GM12878 (cell line): ENCODE results near the gene TRIM69. TPM values are rescaled to one million over a fixed set of nuclear protein-coding genes. Genes with fewer than 3 reads are reported as not detected.

Experiments used
- BRCA1 ChIP-seq: IDR thresholded peaks from 2 replicates; pipeline ENCODE4 v1.6.1; 2011; ENCODE audit warnings: low read depth, low read length, improper control_type of control experiment
- CBFB ChIP-seq: IDR thresholded peaks from 2 replicates; pipeline ENCODE4 v1.6.1; 2016; ENCODE audit warnings: antibody characterized with exemption, low read depth
- CHD2 ChIP-seq: IDR thresholded peaks from 2 replicates; pipeline ENCODE4 v1.6.1; 2011; ENCODE audit warnings: low read depth, low read length, improper control_type of control experiment, borderline replicate concordance
- EP300 ChIP-seq, 2 experiments: fragments of 150-350 bp in 1 of 2; IDR thresholded peaks; 2 replicates each; pipeline ENCODE4 v1.6.1; 2011 to 2012; ENCODE audit warnings: low read depth in 2 of 2, low read length in 2 of 2, borderline replicate concordance in 1 of 2, improper control_type of control experiment in 1 of 2, inconsistent platforms in 1 of 2; ENCODE audit not compliant: control insufficient read depth in 1 of 2
- HCFC1 ChIP-seq: fragments of 150-350 bp; IDR thresholded peaks from 2 replicates; pipeline ENCODE4 v1.6.1; 2014; ENCODE audit warnings: low read length
- MYB ChIP-seq: fragments of 150-350 bp; IDR thresholded peaks from 2 replicates; pipeline ENCODE4 v1.6.1; 2014; ENCODE audit warnings: mild to moderate bottlenecking, low read depth, low read length, borderline replicate concordance
- NFIC ChIP-seq: IDR thresholded peaks from 2 replicates; pipeline ENCODE4 v1.6.1; 2012; ENCODE audit warnings: low read depth, mild to moderate bottlenecking, inconsistent platforms, low read length, moderate library complexity
- NR2F1 ChIP-seq: fragments of 450-650 bp; conservative IDR thresholded peaks from 2 replicates; pipeline ENCODE4 v1.6.1; 2017; ENCODE audit warnings: mild to moderate bottlenecking
- PAX5 ChIP-seq: IDR thresholded peaks from 2 replicates; pipeline ENCODE4 v1.6.1; 2011; ENCODE audit warnings: low read depth, low read length, borderline replicate concordance
- PML ChIP-seq: IDR thresholded peaks from 2 replicates; pipeline ENCODE4 v1.6.1; 2012; ENCODE audit warnings: low read length, inconsistent platforms
- POLR2AphosphoS5 ChIP-seq: IDR thresholded peaks from 2 replicates; pipeline ENCODE4 v1.6.1; 2011; ENCODE audit warnings: mild to moderate bottlenecking, low read length, inconsistent platforms
- RCOR1 ChIP-seq: conservative IDR thresholded peaks from 2 replicates; pipeline ENCODE4 v1.6.1; 2012; ENCODE audit warnings: low read depth, low read length, improper control_type of control experiment
- SP1 ChIP-seq: IDR thresholded peaks from one replicate; pipeline ENCODE4 v1.6.1; 2011; ENCODE audit warnings: low read depth, low read length
- TCF12 ChIP-seq: IDR thresholded peaks from 2 replicates; pipeline ENCODE4 v1.6.1; 2011; ENCODE audit warnings: low read depth, mild to moderate bottlenecking, low read length
- ZNF207 ChIP-seq: fragments of 450-650 bp; IDR thresholded peaks from 2 replicates; pipeline ENCODE4 v1.6.1; 2014; ENCODE audit warnings: antibody characterized with exemption, mild to moderate bottlenecking, borderline replicate concordance
- ZNF217 ChIP-seq: fragments of 450-650 bp; IDR thresholded peaks from 2 replicates; pipeline ENCODE4 v1.6.1; 2017; ENCODE audit warnings: antibody characterized with exemption, mild to moderate bottlenecking
- ZNF384 ChIP-seq: IDR thresholded peaks from 2 replicates; pipeline ENCODE4 v1.6.1; 2012; ENCODE audit warnings: low read depth, mild to moderate bottlenecking, low read length, improper control_type of control experiment, borderline replicate concordance
- polyA plus RNA-seq, 11 experiments: library from polyadenylated mRNA; depleted of rRNA in 4 of 11; unstranded in 6 of 11; stranded (reverse) in 5 of 11; fragments of >200 nt; fragmentation: Nextera tagmentation in 4 of 11; fragmentation: Illumina TruSeq in 1 of 11; extraction: Ambion mirVana in 4 of 11; extraction: Trizol in 1 of 11; gene quantifications; 1 replicate in 1 of 11; 2 replicates in 10 of 11; pipeline versions ENCODE4 v1.2.1 to v1.2.3, GENCODE V29; 2011 to 2016; ENCODE audit warnings: inconsistent platforms in 2 of 11, missing spikeins in 2 of 11, low read depth in 1 of 11
- total RNA-seq, 4 experiments: library from RNA; depleted of rRNA in 3 of 4; stranded (reverse); fragments of >200 nt in 3 of 4; fragmentation: Illumina TruSeq in 1 of 4; extraction: Trizol in 1 of 4; gene quantifications; 2 replicates each; pipeline versions ENCODE4 v1.2.1 to v1.2.3, GENCODE V29; 2013 to 2021
- TF ChIP-seq, protein P1 (sequence below), 3 experiments: IDR thresholded peaks in 2 of 3; conservative IDR thresholded peaks in 1 of 3; 2 replicates each; pipeline ENCODE4 v1.5.1; 2011; ENCODE audit warnings: low read depth in 3 of 3, low read length in 3 of 3, mild to moderate bottlenecking in 3 of 3, control low read depth in 2 of 3, moderate library complexity in 2 of 3, inconsistent platforms in 1 of 3, mixed read lengths in 1 of 3; ENCODE audit not compliant: control insufficient read depth in 2 of 3, insufficient read depth in 1 of 3; ENCODE audit errors: extremely low read depth in 1 of 3
- TF ChIP-seq, protein P2 (sequence below): IDR thresholded peaks from 2 replicates; pipeline ENCODE4 v1.6.1; 2012; ENCODE audit warnings: improper control_type of control experiment, low read depth, low read length; ENCODE audit not compliant: insufficient replicate concordance
- TF ChIP-seq, protein P3 (sequence below): fragments of 450-650 bp; formaldehyde crosslinking; IDR thresholded peaks from 2 replicates; pipeline ENCODE4 v1.4.0; 2022; ENCODE audit warnings: mild to moderate bottlenecking, moderate library complexity

The TRIM69 gene
- total and polyA plus RNA-seq, 10 of the 15 experiments (the other 5 are each of a cell fraction or from before 2014, with no cell fraction given) = 11.2 to 52.7 (median 37.8) TPM

DNA sequence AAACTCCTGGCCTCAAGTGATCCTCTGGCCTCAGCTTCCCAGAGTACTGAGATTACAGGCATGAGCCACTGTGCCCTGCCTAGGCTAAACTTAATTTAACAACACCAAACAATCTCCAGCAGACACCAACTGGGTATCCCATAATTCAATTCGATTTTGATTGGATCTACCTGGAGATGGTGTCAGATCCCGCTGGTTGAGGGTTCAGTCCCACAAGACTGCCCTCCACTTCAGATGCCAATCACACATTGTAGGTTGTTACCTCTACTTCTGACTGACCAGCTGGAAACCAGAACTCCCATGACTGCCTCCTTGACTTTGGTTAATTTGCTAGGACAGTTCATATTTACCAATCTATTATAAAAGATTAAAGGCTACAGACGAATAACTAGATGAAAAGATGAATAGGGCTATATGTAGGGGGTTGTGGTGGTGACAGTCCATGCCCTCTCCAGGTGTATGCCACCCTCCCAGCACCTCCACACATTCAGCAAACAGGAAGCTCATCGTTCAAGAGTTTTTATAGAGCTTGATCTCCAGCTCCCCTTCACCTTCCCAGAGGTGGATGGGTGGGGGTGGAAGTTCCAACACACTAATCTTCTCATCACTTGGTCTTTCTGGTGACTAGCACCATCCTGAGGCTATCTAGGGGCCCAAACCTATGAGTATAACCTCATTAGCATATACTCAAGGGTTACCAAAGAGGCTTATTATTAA is 15.7 kb upstream of the TRIM69 start (continued):
- TF ChIP-seq, protein P1, sequence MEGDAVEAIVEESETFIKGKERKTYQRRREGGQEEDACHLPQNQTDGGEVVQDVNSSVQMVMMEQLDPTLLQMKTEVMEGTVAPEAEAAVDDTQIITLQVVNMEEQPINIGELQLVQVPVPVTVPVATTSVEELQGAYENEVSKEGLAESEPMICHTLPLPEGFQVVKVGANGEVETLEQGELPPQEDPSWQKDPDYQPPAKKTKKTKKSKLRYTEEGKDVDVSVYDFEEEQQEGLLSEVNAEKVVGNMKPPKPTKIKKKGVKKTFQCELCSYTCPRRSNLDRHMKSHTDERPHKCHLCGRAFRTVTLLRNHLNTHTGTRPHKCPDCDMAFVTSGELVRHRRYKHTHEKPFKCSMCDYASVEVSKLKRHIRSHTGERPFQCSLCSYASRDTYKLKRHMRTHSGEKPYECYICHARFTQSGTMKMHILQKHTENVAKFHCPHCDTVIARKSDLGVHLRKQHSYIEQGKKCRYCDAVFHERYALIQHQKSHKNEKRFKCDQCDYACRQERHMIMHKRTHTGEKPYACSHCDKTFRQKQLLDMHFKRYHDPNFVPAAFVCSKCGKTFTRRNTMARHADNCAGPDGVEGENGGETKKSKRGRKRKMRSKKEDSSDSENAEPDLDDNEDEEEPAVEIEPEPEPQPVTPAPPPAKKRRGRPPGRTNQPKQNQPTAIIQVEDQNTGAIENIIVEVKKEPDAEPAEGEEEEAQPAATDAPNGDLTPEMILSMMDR (IDR thresholded peaks at IDR 0.05 in 2 of 3, conservative IDR thresholded peaks at IDR 0.05 in 1 of 3; ENCODE audit: control insufficient read depth in 2 of 3, extremely low read depth in 1 of 3, insufficient read depth in 1 of 3, low read depth in 3 of 3, low read length in 3 of 3) = no peak
- TF ChIP-seq ZNF384 (no peak), RCOR1 (no peak), MYB (no peak), CBFB (no peak), SP1 (no peak), ZNF217 (no peak), EP300 (IDR thresholded peaks at IDR 0.05; ENCODE audit: borderline replicate concordance in 1 of 2, control insufficient read depth in 1 of 2, low read depth in 2 of 2, low read length in 2 of 2) (no peak), PML (peak; percentile 28; the same call in 1 of the 2 replicates), NR2F1 (no peak), HCFC1 (no peak), ZNF207 (no peak), CHD2 (no peak), POLR2AphosphoS5 (peak; percentile 60; the same call in 1 of the 2 replicates), TCF12 (no peak), PAX5 (no peak), NFIC (peak; percentile 50), BRCA1 (no peak)
- TF ChIP-seq, protein P2, sequence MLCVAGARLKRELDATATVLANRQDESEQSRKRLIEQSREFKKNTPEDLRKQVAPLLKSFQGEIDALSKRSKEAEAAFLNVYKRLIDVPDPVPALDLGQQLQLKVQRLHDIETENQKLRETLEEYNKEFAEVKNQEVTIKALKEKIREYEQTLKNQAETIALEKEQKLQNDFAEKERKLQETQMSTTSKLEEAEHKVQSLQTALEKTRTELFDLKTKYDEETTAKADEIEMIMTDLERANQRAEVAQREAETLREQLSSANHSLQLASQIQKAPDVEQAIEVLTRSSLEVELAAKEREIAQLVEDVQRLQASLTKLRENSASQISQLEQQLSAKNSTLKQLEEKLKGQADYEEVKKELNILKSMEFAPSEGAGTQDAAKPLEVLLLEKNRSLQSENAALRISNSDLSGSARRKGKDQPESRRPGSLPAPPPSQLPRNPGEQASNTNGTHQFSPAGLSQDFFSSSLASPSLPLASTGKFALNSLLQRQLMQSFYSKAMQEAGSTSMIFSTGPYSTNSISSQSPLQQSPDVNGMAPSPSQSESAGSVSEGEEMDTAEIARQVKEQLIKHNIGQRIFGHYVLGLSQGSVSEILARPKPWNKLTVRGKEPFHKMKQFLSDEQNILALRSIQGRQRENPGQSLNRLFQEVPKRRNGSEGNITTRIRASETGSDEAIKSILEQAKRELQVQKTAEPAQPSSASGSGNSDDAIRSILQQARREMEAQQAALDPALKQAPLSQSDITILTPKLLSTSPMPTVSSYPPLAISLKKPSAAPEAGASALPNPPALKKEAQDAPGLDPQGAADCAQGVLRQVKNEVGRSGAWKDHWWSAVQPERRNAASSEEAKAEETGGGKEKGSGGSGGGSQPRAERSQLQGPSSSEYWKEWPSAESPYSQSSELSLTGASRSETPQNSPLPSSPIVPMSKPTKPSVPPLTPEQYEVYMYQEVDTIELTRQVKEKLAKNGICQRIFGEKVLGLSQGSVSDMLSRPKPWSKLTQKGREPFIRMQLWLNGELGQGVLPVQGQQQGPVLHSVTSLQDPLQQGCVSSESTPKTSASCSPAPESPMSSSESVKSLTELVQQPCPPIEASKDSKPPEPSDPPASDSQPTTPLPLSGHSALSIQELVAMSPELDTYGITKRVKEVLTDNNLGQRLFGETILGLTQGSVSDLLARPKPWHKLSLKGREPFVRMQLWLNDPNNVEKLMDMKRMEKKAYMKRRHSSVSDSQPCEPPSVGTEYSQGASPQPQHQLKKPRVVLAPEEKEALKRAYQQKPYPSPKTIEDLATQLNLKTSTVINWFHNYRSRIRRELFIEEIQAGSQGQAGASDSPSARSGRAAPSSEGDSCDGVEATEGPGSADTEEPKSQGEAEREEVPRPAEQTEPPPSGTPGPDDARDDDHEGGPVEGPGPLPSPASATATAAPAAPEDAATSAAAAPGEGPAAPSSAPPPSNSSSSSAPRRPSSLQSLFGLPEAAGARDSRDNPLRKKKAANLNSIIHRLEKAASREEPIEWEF = no peak
- TF ChIP-seq, protein P3, sequence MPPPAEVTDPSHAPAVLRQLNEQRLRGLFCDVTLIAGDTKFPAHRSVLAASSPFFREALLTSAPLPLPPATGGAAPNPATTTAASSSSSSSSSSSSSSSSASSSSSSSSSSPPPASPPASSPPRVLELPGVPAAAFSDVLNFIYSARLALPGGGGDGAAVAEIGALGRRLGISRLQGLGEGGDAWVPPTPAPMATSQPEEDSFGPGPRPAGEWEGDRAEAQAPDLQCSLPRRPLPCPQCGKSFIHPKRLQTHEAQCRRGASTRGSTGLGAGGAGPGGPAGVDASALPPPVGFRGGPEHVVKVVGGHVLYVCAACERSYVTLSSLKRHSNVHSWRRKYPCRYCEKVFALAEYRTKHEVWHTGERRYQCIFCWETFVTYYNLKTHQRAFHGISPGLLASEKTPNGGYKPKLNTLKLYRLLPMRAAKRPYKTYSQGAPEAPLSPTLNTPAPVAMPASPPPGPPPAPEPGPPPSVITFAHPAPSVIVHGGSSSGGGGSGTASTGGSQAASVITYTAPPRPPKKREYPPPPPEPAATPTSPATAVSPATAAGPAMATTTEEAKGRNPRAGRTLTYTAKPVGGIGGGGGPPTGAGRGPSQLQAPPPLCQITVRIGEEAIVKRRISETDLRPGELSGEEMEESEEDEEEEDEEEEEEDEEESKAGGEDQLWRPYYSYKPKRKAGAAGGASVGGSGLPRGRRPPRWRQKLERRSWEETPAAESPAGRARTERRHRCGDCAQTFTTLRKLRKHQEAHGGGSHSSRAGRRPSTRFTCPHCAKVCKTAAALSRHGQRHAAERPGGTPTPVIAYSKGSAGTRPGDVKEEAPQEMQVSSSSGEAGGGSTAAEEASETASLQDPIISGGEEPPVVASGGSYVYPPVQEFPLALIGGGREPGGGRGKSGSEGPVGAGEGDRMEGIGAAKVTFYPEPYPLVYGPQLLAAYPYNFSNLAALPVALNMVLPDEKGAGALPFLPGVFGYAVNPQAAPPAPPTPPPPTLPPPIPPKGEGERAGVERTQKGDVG (CRISPR knock-in tag) = 0 out of 2 replicates have a peak, but pooled peaks have one; percentile 32
